Measurements from ENCODE around the gene MUC2. TPM values are rescaled to one million over a fixed set of nuclear protein-coding genes. Genes with fewer than 3 reads are reported as not detected.

MUC2 gene
- total and polyA plus RNA-seq, 2 of the 4 experiments (the other 2 are of a cell fraction): not detected

GRCh38 chr11:1064167-1064566, 10.5 kb upstream of the MUC2 start:
- H2BK15ac ChIP-seq (ENCODE audit: low read depth, low read length): no peak overlapping the region
- POLR2A ChIA-PET (ENCODE audit: unreplicated experiment): no interaction called here
- WGBS, 2 experiments (ENCODE audit: extremely low coverage in 2 of 2, insufficient read length in 1 of 2): 88% methylated on average over 1 of the region's 3 CpGs; no CpG with 5 or more reads in 1 of the 2 experiments
- no peak overlapping the region for H2AK5ac ChIP-seq (ENCODE audit: low read depth, low read length)
- ATAC-seq (ENCODE audit: low read depth) (no peak), DNase-seq (peak; percentile 53)
- no peak overlapping the region for H2AK9ac ChIP-seq (replicated peaks; ENCODE audit: low read depth, low read length, poor library complexity)
- no peak overlapping the region for H3K27ac ChIP-seq (ENCODE audit: insufficient read depth, low read length)
- no peaks in the 10 kb centered on the region for H3K79me1 ChIP-seq (ENCODE audit: low read depth in 1 of 2, low read length in 2 of 2)
- TF ChIP-seq MAFK (IDR thresholded peaks at IDR 0.05; ENCODE audit: low read depth, low read length) (no peak), CEBPB (IDR thresholded peaks at IDR 0.05; ENCODE audit: low read depth, low read length) (no peak), FOS (IDR thresholded peaks at IDR 0.05; ENCODE audit: low read depth, low read length) (no peak), POLR2A (IDR thresholded peaks at IDR 0.05; ENCODE audit: low read depth, low read length) (no peak), SMC3 (IDR thresholded peaks at IDR 0.05; ENCODE audit: low read depth, low read length) (no peak), NFE2L2 (IDR thresholded peaks at IDR 0.05; ENCODE audit: low read depth, low read length) (no peak), BHLHE40 (IDR thresholded peaks at IDR 0.05; ENCODE audit: low read depth, low read length) (no peak), CHD1 (IDR thresholded peaks at IDR 0.05; ENCODE audit: low read depth, low read length) (no peak), MAZ (IDR thresholded peaks at IDR 0.05; ENCODE audit: borderline replicate concordance, low read depth, low read length) (no peak), MXI1 (IDR thresholded peaks at IDR 0.05; ENCODE audit: borderline replicate concordance, low read depth, low read length) (no peak), RFX5 (IDR thresholded peaks at IDR 0.05; ENCODE audit: low read depth, low read length) (no peak), RAD21 (IDR thresholded peaks at IDR 0.05; ENCODE audit: low read length) (no peak)
- TF ChIP-seq, protein P1, sequence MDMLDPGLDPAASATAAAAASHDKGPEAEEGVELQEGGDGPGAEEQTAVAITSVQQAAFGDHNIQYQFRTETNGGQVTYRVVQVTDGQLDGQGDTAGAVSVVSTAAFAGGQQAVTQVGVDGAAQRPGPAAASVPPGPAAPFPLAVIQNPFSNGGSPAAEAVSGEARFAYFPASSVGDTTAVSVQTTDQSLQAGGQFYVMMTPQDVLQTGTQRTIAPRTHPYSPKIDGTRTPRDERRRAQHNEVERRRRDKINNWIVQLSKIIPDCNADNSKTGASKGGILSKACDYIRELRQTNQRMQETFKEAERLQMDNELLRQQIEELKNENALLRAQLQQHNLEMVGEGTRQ (IDR thresholded peaks at IDR 0.05; ENCODE audit: low read depth, low read length): no peak
- TF ChIP-seq, protein P2, sequence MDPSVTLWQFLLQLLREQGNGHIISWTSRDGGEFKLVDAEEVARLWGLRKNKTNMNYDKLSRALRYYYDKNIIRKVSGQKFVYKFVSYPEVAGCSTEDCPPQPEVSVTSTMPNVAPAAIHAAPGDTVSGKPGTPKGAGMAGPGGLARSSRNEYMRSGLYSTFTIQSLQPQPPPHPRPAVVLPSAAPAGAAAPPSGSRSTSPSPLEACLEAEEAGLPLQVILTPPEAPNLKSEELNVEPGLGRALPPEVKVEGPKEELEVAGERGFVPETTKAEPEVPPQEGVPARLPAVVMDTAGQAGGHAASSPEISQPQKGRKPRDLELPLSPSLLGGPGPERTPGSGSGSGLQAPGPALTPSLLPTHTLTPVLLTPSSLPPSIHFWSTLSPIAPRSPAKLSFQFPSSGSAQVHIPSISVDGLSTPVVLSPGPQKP (IDR thresholded peaks at IDR 0.05; ENCODE audit: borderline replicate concordance, low read depth, low read length): no peak
- TF ChIP-seq, protein P3, sequence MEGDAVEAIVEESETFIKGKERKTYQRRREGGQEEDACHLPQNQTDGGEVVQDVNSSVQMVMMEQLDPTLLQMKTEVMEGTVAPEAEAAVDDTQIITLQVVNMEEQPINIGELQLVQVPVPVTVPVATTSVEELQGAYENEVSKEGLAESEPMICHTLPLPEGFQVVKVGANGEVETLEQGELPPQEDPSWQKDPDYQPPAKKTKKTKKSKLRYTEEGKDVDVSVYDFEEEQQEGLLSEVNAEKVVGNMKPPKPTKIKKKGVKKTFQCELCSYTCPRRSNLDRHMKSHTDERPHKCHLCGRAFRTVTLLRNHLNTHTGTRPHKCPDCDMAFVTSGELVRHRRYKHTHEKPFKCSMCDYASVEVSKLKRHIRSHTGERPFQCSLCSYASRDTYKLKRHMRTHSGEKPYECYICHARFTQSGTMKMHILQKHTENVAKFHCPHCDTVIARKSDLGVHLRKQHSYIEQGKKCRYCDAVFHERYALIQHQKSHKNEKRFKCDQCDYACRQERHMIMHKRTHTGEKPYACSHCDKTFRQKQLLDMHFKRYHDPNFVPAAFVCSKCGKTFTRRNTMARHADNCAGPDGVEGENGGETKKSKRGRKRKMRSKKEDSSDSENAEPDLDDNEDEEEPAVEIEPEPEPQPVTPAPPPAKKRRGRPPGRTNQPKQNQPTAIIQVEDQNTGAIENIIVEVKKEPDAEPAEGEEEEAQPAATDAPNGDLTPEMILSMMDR (conservative IDR thresholded peaks at IDR 0.05; ENCODE audit: low read depth, low read length): no peak
- no peak overlapping the region for H3K4me3 ChIP-seq (ENCODE audit: insufficient read depth, low read depth, low read length)
- H4K20me1 ChIP-seq (ENCODE audit: insufficient read depth, low read length): no peaks in the 10 kb centered on the region
- no peak overlapping the region for H3K23ac ChIP-seq (ENCODE audit: low read depth, low read length)
- no peak overlapping the region for H2BK20ac ChIP-seq (ENCODE audit: low read depth, low read length)
- H2BK120ac ChIP-seq (ENCODE audit: low read depth, low read length): no peak overlapping the region
- in situ Hi-C loops (cut with MboI; ENCODE audit: low sequenced_read_pairs): no loop called here
- H3K4me2 ChIP-seq (ENCODE audit: low read depth, low read length): no peak overlapping the region
- no peaks in the 10 kb centered on the region for H3K36me3 ChIP-seq (ENCODE audit: control insufficient read depth, insufficient read depth, low read length)
- peaks cover 5% of the 10 kb centered on the region for H3K9me3 ChIP-seq (ENCODE audit: control insufficient read depth, insufficient read depth, low read length)
- peaks cover 9% of the 10 kb centered on the region for H3K4me1 ChIP-seq (ENCODE audit: control insufficient read depth, insufficient read depth, low read length)
- H4K5ac ChIP-seq (ENCODE audit: low read depth, low read length): no peak overlapping the region
- no peak overlapping the region for H3K9ac ChIP-seq (ENCODE audit: low read depth, low read length)
- no peak overlapping the region for H3K56ac ChIP-seq (ENCODE audit: extremely low read depth, insufficient read depth, low read length)
- no peaks in the 10 kb centered on the region for H3K9me1 ChIP-seq (ENCODE audit: insufficient read depth, low read length)
- intact Hi-C loops (cut with micrococcal nuclease): no loop called here
- no peak overlapping the region for H3K4ac ChIP-seq (ENCODE audit: low read depth, low read length)
- H4K91ac ChIP-seq (ENCODE audit: insufficient read depth, low read depth, low read length): no peak overlapping the region
- CTCF ChIA-PET: no interaction called here
- no peak overlapping the region for H4K8ac ChIP-seq (ENCODE audit: low read depth in 2 of 2, low read length in 2 of 2)
- no peak overlapping the region for H3K18ac ChIP-seq (ENCODE audit: low read depth, low read length)
- no TSS peak for BruUV-seq (replicated peaks)
- H3K14ac ChIP-seq (replicated peaks; ENCODE audit: low read depth, low read length): no peak overlapping the region
- H2BK5ac ChIP-seq (ENCODE audit: low read depth, low read length, poor library complexity, severe bottlenecking): no peak overlapping the region
- peaks cover 4% of the 10 kb centered on the region for H3K27me3 ChIP-seq (ENCODE audit: control insufficient read depth, insufficient read depth, low read length)
- dilution Hi-C loops (cut with HindIII; ENCODE audit: low sequenced_read_pairs, unreplicated experiment): no loop called here
- no peak overlapping the region for H2AFZ ChIP-seq (replicated peaks; ENCODE audit: low read length, poor library complexity)

All from IMR-90 (cell line).